DND-41 (cell line): ENCODE results near the gene CCAR1.

Source experiments
- ATAC-seq: fragments of 200-7000 bp; cut with Tn5 transposase; 3 replicates; pipeline ENCODE4 v1.9.1; 2021; ENCODE audit warnings: low read depth; ENCODE audit not compliant: insufficient read depth
- DNase-seq: peaks from one replicate; pipeline ENCODE4 v3.0.0-alpha.2; 2020
- H2AFZ ChIP-seq: 2 replicates; pipeline ENCODE4 v1.6.0; 2012; ENCODE audit warnings: low read depth, low read length
- H3K27ac ChIP-seq: 2 replicates; pipeline ENCODE4 v1.5.1; 2012; ENCODE audit warnings: low read length, inconsistent platforms
- H3K27me3 ChIP-seq: fragments of 200-600 bp; sonication (generic); 2 replicates; pipeline ENCODE4 v1.6.0; 2012; ENCODE audit warnings: low read length, mild to moderate bottlenecking, inconsistent platforms; ENCODE audit not compliant: insufficient read depth, poor library complexity
- H3K36me3 ChIP-seq: 2 replicates; pipeline ENCODE4 v1.5.1; 2012; ENCODE audit warnings: low read length, inconsistent platforms; ENCODE audit not compliant: insufficient read depth
- H3K4me1 ChIP-seq: 2 replicates; pipeline ENCODE4 v1.5.1; 2012; ENCODE audit warnings: mild to moderate bottlenecking, low read length; ENCODE audit not compliant: insufficient read depth
- H3K4me2 ChIP-seq: 2 replicates; pipeline ENCODE4 v1.6.0; 2012; ENCODE audit warnings: mild to moderate bottlenecking, moderate library complexity, low read length, inconsistent platforms; ENCODE audit not compliant: insufficient read depth
- H3K4me3 ChIP-seq, 2 experiments: fragments of 200-600 bp in 1 of 2; shearing (Covaris generic) in 1 of 2; 2 replicates each; pipeline ENCODE4 v1.5.1; 2012 to 2016; ENCODE audit warnings: inconsistent platforms in 2 of 2, low read length in 2 of 2, mild to moderate bottlenecking in 2 of 2, low read depth in 1 of 2, moderate library complexity in 1 of 2
- H3K79me2 ChIP-seq: 2 replicates; pipeline ENCODE4 v1.6.0; 2012; ENCODE audit warnings: low read length, inconsistent platforms; ENCODE audit not compliant: insufficient read depth
- H3K9ac ChIP-seq: 2 replicates; pipeline ENCODE4 v1.6.0; 2012; ENCODE audit warnings: low read depth, mild to moderate bottlenecking, inconsistent platforms, low read length, moderate library complexity
- H3K9me3 ChIP-seq: 2 replicates; pipeline ENCODE4 v1.5.1; 2012; ENCODE audit warnings: low read length, moderate library complexity, mild to moderate bottlenecking, inconsistent platforms; ENCODE audit not compliant: insufficient read depth, severe bottlenecking
- H4K20me1 ChIP-seq: 2 replicates; pipeline ENCODE4 v1.6.0; 2012; ENCODE audit warnings: low read length; ENCODE audit not compliant: insufficient read depth
- CTCF ChIP-seq: IDR thresholded peaks from 2 replicates; pipeline ENCODE4 v1.5.1; 2012; ENCODE audit warnings: borderline replicate concordance, low read length, moderate library complexity, mild to moderate bottlenecking; ENCODE audit not compliant: poor library complexity, severe bottlenecking; ENCODE audit errors: extremely low read depth
- EZH2 ChIP-seq: IDR thresholded peaks from 3 replicates; pipeline ENCODE4 v1.6.1; 2012; ENCODE audit warnings: borderline replicate concordance, low read depth, mild to moderate bottlenecking, moderate library complexity, low read length, inconsistent platforms; ENCODE audit not compliant: severe bottlenecking

The CCAR1 gene, protein sequence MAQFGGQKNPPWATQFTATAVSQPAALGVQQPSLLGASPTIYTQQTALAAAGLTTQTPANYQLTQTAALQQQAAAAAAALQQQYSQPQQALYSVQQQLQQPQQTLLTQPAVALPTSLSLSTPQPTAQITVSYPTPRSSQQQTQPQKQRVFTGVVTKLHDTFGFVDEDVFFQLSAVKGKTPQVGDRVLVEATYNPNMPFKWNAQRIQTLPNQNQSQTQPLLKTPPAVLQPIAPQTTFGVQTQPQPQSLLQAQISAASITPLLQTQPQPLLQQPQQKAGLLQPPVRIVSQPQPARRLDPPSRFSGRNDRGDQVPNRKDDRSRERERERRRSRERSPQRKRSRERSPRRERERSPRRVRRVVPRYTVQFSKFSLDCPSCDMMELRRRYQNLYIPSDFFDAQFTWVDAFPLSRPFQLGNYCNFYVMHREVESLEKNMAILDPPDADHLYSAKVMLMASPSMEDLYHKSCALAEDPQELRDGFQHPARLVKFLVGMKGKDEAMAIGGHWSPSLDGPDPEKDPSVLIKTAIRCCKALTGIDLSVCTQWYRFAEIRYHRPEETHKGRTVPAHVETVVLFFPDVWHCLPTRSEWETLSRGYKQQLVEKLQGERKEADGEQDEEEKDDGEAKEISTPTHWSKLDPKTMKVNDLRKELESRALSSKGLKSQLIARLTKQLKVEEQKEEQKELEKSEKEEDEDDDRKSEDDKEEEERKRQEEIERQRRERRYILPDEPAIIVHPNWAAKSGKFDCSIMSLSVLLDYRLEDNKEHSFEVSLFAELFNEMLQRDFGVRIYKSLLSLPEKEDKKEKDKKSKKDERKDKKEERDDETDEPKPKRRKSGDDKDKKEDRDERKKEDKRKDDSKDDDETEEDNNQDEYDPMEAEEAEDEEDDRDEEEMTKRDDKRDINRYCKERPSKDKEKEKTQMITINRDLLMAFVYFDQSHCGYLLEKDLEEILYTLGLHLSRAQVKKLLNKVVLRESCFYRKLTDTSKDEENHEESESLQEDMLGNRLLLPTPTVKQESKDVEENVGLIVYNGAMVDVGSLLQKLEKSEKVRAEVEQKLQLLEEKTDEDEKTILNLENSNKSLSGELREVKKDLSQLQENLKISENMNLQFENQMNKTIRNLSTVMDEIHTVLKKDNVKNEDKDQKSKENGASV

DNA sequence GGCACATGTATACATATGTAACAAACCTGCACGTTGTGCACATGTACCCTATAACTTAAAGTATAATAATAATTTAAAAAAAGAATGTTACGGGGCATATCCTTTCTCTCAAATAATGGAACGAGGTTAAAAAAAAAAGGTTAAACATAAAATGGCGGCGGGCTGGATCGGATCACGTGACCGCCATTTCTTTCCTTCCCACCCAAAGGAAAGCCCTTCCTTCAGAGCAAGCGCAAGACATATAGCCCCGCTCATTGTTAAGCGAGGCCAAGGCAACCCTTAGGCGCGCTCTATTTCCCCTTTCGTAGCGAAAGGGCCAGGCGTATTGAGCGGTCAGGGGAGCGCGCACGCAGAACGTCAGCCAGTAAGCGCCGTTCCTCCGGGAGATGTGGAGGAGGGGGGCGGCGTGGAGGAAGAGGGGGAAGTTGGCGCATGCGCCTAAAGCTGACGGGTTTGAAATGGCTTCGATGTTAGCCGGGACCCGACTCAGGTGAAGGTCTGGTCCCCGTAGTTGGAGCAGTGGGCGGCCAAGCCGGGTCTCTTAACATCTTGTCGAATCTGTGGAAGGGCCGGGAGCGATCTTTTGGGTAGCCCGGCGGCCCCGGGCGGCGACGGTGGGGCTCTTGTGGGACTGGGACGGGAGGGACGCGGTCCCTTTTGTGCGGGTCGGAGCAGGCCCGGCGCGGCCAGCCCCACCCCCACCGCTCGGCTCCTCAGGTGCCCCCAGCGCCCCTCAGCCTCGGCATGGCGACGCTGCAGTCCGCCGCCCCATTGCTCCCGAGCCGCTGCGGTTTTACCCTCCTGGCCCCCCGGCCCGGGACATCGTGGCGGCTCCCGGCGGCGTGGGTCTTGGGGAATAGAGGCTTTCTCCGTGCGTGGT lies at the start of gene CCAR1:
Gene CCAR1, plus strand, starts transcription at position 447 of the 880 bp plus-strand sequence. CDS start 1,266 bp downstream, outside the sequence.
- H3K9ac ChIP-seq: peak within 1 kb of the TSS; percentile 97
- H4K20me1 ChIP-seq: no peaks in the 10 kb centered on the region
- no peaks in the 10 kb centered on the region for H3K9me3 ChIP-seq
- peaks cover 30% of the 10 kb centered on the region for H3K4me1 ChIP-seq
- peak within 1 kb of the TSS; percentile 81 for H3K4me2 ChIP-seq
- TF ChIP-seq EZH2 (no peak), CTCF (no peak)
- peaks cover 37% of the 10 kb centered on the region for H3K36me3 ChIP-seq
- peak within 1 kb of the TSS; percentile 90 to 92 for H3K4me3 ChIP-seq
- DNase-seq (peak; percentile 98), ATAC-seq (peak; percentile 98)
- no peaks in the 10 kb centered on the region for H3K27me3 ChIP-seq
- H3K27ac ChIP-seq: peak within 1 kb of the TSS; percentile 80
- H3K79me2 ChIP-seq: peaks cover 49% of the 10 kb centered on the region
- peak within 1 kb of the TSS; percentile 77 for H2AFZ ChIP-seq

DNA sequence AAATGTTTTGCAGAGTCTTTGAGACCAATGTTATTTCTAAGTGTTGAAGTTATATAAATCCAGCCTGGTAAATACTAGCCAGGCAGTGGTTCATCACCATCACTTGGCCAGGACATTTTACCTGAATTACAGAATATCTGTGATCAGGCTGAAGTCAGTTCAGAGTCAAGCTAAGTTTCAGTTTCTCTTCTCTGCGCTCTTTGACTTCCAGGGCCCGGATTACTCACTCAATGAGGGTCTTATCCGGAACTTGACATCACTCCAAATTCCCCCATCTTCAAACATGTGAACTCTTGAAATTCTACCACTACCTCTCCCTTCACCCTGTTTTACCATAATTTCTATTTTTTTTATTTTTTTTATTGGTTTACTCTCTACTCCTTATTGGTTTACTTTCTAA lies 36.6 kb upstream of the CCAR1 start:
- Histone ChIP-seq H3K36me3 (peaks cover 47% of the 10 kb centered on the region), H3K4me1 (no peaks in the 10 kb centered on the region), H3K4me3 (no peak overlapping the region), H2AFZ (no peak overlapping the region), H3K27me3 (no peaks in the 10 kb centered on the region), H3K4me2 (no peak overlapping the region), H3K27ac (no peak overlapping the region), H3K9ac (no peak overlapping the region), H3K79me2 (no peaks in the 10 kb centered on the region), H3K9me3 (no peaks in the 10 kb centered on the region), H4K20me1 (no peaks in the 10 kb centered on the region)
- DNase-seq (no peak), ATAC-seq (no peak)
- TF ChIP-seq EZH2 (no peak), CTCF (no peak)

- Histone ChIP-seq H3K4me3 (no peak overlapping the region), H3K9me3 (no peaks in the 10 kb centered on the region), H2AFZ (no peak overlapping the region), H3K4me2 (no peak overlapping the region), H3K27ac (no peak overlapping the region), H4K20me1 (no peaks in the 10 kb centered on the region), H3K36me3 (peaks cover 7% of the 10 kb centered on the region), H3K79me2 (no peaks in the 10 kb centered on the region), H3K4me1 (no peaks in the 10 kb centered on the region), H3K27me3 (no peaks in the 10 kb centered on the region), H3K9ac (no peak overlapping the region)
- ATAC-seq: no peak
- no peak for DNase-seq
- TF ChIP-seq CTCF: no peak
- no peak for TF ChIP-seq EZH2
Observed at GRCh38 chr10:68696018-68696417, 25.0 kb upstream of the CCAR1 start.
